Head of caudate nucleus (tissue), 42 donors: Measurements from ENCODE around the gene ZHX3.
A peak's percentile ranks its signal among the peaks of the same experiment; 100 is the strongest.
"Not testable (repeated sequence)": the region's sequence is repeated elsewhere in the genome, so short reads cannot be mapped to it uniquely, and the experiment has no call there.

Experiments
- DNase-seq, 42 donors: peaks; one replicate each; pipeline versions ENCODE4 v3.0.0 to v3.0.0-alpha.2; 2020 to 2021; ENCODE audit warnings: mixed read lengths in 7 of 42
- intact Hi-C: fragments of 100-400 bp; cut with DNase I; formaldehyde crosslinking; loops from one replicate; pipeline ENCODE4 v1.15.0; 2022

The ZHX3 gene

GRCh38 chr20:41336711-41337492 lies 19.4 kb upstream of the ZHX3 start:
- DNase-seq = no peak
- intact Hi-C loops = no loop called here

DNA sequence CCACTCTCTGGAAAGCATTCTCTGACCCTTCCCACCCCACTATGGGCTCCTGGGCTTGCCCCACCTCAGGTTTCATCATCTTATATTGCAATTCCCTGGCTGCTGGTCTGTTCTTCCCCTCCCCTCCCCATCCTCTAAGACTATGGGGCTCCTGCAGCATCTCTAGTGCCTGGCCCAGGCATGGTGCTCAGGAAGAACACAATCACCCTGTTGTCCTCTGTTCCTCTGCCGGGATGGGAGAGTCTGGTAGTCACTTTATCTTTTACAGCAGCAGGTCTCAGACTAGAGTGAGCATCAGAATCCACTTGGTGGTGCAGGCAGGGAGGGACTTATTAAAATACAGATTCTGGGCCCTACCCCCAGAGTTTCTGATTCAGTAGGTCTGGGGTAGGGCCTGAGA lies 18.1 kb upstream of the ZHX3 start:
- intact Hi-C loops = no loop called here
- peak in 1 of 42 donors; percentile 20 for DNase-seq

DNA sequence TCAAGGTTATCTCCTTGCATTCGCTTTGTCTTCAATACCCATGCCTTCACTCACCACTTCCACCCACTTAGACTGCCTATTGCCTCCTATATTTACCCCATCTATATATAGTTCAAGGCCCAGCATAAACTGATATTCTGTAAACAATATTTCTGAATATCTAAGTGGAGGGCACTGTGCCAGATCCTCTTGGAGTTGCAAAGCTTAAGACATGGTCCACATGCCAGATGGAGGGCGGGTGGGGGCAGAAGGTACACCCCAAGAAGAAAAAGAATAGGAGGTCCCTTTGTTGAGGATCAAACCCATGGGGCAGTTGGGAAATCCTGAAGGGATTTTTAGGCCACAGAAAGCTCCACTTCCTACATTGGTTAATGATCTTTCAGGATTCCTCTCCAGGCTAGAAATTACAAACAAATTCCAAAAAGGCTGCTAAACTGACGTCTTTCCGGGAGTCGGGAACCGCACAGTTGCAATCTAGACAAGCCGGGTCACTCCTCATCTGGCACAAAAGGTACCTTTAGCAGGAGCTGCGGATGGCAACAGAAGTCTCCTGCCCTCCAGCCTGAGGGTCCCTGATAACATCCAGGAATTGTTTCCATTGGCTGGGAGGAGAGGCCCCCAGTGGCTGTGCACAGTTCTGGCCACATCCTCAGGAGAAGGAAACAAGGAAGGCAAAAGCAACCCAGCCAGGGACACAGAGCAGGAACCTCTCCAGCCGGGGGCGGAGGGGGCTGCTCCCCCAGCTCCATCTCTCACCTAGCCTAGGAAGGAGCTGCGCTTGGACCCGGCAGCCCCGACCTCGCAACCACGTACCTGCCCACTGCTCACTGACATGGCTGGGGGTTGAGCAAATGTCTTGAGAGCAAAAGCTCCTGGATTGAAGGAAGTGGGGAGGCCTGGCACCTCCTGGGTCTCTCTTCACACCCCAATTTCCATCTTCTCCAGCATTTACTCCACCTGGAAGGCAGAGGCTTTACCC lies 17.2 kb upstream of the ZHX3 start:
- intact Hi-C loops = no loop called here
- peak in 1 of 42 donors; percentile 15 for DNase-seq

- intact Hi-C loops = no loop called here
- no peak for DNase-seq
Observed at GRCh38 chr20:41334036-41334435, 16.5 kb upstream of the ZHX3 start.

DNA sequence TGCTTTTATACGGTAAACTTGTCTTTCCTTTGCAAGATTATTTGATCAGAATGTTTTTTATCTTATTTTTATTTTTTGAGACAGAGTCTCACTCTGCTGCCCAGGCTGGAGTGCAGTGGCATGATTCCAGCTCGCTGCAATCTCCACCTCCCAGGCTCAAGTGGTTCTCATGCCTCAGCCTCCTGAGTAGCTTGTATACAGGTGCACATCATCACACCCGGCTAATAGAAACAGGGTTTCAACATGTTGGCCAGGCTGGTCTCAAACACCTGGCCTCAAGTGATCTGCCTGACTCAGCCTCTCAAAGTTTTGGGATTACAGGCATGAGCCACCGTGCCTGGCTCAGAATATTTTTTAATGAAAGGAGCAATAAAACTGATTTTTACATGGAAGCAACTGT lies 14.2 kb upstream of the ZHX3 start:
- peak in 1 of 42 donors; percentile 18 for DNase-seq
- intact Hi-C loops = no loop called here

- intact Hi-C loops = no loop called here
- no peak for DNase-seq
Observed at GRCh38 chr20:41330941-41331340, 13.4 kb upstream of the ZHX3 start.

GRCh38 chr20:41330343-41330720 lies 12.8 kb upstream of the ZHX3 start:
- intact Hi-C loops = no loop called here
- peak in 1 of 42 donors; percentile 21 for DNase-seq

GRCh38 chr20:41329435-41330342 lies 12.2 kb upstream of the ZHX3 start:
- intact Hi-C loops = no loop called here
- DNase-seq = peak in 19 of 42 donors; percentile 8 to 58 (median 33)

DNA sequence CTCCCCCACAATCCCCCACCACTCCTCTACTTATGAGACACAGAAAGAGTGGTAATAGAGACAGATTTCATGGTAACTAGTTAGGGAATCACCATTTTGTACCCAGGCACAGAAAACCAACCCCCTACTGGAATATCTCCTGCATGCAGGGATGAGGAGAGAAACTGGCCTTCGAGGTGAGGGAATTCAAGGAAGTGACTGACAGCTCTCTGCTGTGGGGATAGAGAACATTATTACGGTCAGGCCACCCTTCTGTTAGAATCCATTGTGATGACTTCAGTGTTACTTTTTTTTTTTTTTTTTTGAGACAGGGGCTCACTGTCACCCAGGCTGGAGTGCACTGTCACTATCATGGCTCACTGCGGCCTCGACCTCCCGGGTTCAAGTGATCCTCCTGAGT lies 9.6 kb upstream of the ZHX3 start:
- intact Hi-C loops = no loop called here
- DNase-seq = no peak

- intact Hi-C loops = no loop called here
- peak in 1 of 42 donors; percentile 2 for DNase-seq
Observed at GRCh38 chr20:41320976-41321375, 3.4 kb upstream of the ZHX3 start.

DNA sequence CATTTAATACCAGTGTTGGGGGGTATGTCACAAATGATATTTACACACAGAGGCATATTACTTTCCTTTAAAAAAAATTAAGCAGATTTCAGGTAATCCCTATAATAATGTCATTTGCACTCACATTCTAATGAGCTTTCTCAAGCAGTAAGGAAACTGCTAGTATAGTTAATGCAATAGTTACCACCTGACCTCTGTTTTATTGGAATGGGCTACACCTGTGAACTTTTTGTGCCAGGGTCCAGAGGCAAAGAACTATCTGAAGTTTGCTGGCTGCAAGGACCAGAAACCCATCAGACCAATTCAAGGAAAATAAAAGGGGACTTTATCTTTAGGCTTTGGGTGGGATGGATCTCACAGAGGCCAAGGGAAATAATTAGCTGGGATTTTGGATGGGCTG lies 2.9 kb upstream of the ZHX3 start:
- intact Hi-C loops = no loop called here
- no peak for DNase-seq

- DNase-seq = peak in 1 of 42 donors; percentile 17
- intact Hi-C loops = loop anchor here (5.0 kb wide), 1 partner anchor 71 kb away; no protein-coding TSS in a partner anchor
Observed at GRCh38 chr20:41318271-41318649, 729 bp upstream of the ZHX3 start.

DNA sequence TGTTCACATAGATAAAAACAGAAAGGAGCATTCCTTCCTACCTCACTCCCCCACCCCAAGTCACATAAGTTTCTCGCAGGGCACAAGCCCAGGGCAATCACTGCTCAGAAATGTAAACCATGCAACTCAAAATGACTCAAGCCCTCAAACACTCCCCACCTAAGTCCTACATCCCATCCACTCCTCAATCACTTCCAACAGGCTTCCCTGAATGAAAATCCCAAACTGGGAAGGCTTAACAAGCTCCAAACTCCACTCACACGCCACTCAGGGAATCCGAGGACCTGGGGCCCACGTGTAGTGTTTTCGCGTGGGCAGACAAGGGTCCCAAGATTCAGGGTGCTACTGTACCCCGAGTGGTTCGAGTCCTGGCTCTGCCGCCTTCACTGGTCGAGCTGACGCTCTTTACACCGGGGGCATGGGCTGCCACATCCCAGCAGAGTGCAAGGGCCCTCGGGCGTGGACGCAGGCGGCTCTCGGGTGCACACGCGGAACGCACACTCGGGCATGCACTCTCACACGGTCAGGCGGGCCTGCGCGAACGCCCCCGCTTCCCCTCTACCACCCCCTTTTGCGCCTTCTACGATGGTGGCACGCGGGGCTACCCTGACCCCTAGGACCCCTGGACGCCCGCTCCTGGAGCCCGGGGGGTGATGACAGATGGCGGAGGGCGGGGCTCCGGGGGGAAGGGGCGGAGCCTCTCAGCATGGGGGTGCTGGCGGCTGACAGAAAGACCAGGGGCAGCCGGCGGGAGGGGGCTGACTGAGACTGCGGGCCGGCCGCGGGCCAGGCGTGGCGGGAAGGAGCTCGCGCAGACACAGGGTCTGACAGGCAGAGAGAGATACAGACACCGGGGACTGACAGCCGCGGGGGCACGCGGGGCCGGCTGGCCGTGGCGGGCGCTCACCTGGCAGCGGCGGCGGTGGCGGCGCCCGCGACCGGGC lies 657 bp downstream of the ZHX3 start:
- peak; percentile 67 to 95 (median 87) for DNase-seq
- intact Hi-C loops = loop anchor here (5.0 kb wide), 1 partner anchor 70 kb away; no protein-coding TSS in a partner anchor

DNA sequence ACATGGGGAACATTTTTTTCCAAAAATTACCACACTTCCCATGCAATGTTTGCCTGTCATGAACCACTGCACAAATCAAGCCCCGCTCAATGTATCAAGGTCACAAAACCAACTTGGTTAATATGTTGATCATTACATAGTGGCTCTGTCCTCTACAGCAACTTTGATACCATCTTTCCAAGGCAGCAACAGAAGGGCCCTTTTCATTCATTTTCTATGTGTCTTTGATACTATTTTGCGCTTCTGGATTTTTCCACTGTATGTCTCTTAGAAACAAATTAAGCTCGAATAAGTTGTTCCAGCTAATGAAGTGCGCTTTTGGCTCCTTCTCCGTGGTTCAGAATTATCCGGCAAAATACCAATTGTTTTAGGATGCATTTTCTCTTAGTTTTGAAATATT lies 1.5 kb downstream of the ZHX3 start:
- DNase-seq = no peak
- intact Hi-C loops = loop anchor here (5.0 kb wide), 1 partner anchor 69 kb away; no protein-coding TSS in a partner anchor

GRCh38 chr20:41314386-41314785 lies 3.1 kb downstream of the ZHX3 start:
- no peak for DNase-seq
- intact Hi-C loops = no loop called here

DNA sequence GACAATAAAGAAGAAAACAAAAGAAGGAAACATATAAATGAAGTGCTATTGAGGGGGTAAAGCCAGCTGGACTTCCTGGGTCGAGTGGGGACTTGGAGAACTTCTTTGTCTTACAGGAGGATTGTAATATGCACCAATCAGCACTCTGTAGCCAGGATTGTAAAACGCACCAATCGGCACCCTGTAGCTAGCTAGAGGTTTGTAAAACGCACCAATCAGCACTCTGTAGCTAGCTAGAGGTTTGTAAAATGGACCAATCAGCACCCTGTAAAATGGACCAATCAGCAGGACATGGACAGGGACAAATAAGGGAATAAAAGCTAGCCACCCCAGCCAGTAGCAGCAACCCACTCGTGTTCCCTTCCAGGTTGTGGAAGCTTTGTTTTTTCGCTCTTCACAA lies 5.5 kb downstream of the ZHX3 start:
- not testable (repeated sequence) for DNase-seq

DNA sequence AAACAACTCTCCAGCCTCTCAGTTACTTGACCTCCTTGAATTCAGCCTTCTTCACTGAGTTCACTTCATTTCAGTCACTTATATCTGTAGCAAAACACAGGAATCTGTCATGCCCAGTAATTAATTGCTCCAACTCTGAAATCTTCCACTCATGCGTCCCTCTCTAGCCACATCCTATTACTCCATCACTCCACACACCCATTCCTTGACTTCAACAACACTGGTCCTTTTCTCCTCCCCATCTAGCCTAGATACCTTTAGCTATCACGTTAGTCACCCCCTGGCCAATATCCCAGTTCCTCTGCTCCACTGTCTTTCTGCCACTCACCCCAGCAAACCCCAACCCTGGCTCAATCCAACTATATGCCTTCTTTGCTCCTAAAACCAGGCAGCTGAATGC lies 7.7 kb downstream of the ZHX3 start:
- intact Hi-C loops = no loop called here
- DNase-seq = peak in 1 of 42 donors; percentile 40

More for the DNA sequence above, 5.5 kb downstream of the ZHX3 start:
- intact Hi-C loops = not testable (repeated sequence)
